WTC11 (cell line): ENCODE results near the gene SPIRE2.

Experiments
- CREB1 ChIP-seq: sonication (generic); formaldehyde crosslinking; IDR thresholded peaks from 2 replicates; pipeline ENCODE4 v1.8.0; 2023; ENCODE audit warnings: mild to moderate bottlenecking, missing genetic modification reagents
- CTCF ChIP-seq: fragments of 200-600 bp; IDR thresholded peaks from 2 replicates; pipeline ENCODE4 v1.8.0; 2022; ENCODE audit warnings: antibody characterized with exemption
- JUN ChIP-seq: sonication (generic); formaldehyde crosslinking; IDR thresholded peaks from 2 replicates; pipeline ENCODE4 v1.8.0; 2023; ENCODE audit warnings: mild to moderate bottlenecking, missing genetic modification reagents
- RELA ChIP-seq: sonication (generic); formaldehyde crosslinking; IDR thresholded peaks from 2 replicates; pipeline ENCODE4 v1.8.1; 2022; ENCODE audit warnings: missing genetic modification reagents, mild to moderate bottlenecking, borderline replicate concordance
- SP1 ChIP-seq: sonication (generic); formaldehyde crosslinking; conservative IDR thresholded peaks from 2 replicates; pipeline ENCODE4 v1.8.1; 2022; ENCODE audit warnings: missing genetic modification reagents
- ZNF425 ChIP-seq: fragments of 250-450 bp; sonication (Bioruptor Pico); conservative IDR thresholded peaks from 2 replicates; pipeline ENCODE4 v1.9.0; 2021; ENCODE audit warnings: mild to moderate bottlenecking

DNA sequence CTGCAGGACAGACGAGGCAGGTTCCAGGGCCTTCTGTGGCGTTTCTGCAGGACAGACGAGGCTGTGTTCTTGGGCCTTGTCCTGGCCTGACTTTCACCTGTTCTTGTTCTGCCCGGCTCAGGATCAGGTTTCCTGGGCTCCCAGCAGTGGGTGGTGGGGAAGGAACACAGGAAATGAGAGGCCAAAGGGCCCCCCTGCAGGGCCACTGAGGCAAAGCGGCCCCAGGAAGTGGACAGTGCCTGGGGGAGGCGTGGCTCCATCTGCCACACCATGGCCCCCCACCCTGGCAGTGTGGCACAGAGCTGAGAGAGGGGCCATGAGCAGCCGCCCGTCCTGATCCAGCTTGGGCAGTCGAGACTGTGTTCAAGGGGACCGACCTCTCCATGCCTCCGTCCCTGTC lies 20.7 kb downstream of the SPIRE2 start:
- TF ChIP-seq RELA (CRISPR knock-in tag) (no peak), CTCF (no peak), ZNF425 (no peak), JUN (CRISPR knock-in tag) (no peak), CREB1 (CRISPR knock-in tag) (no peak), SP1 (CRISPR knock-in tag) (no peak)
